K562 (cell line): ENCODE data around the gene NDUFV2. TPM values are rescaled to one million over a fixed set of nuclear protein-coding genes. Genes with fewer than 3 reads are reported as not detected.

Experiments used
- BRD9 ChIP-seq: fragments of 450-650 bp; IDR thresholded peaks from 2 replicates; pipeline ENCODE4 v1.6.1; 2018; ENCODE audit warnings: low read depth; ENCODE audit not compliant: partially characterized antibody
- BRF1 ChIP-seq: IDR thresholded peaks from 3 replicates; pipeline ENCODE4 v1.6.1; 2011; ENCODE audit warnings: borderline replicate concordance, mild to moderate bottlenecking; ENCODE audit not compliant: insufficient read length; ENCODE audit errors: extremely low read depth
- CTCF ChIP-seq, 3 experiments: IDR thresholded peaks in 2 of 3; conservative IDR thresholded peaks in 1 of 3; 2 replicates each; pipeline ENCODE4 v1.5.1; 2011 to 2012; ENCODE audit warnings: low read length in 3 of 3, mild to moderate bottlenecking in 3 of 3, control low read depth in 2 of 3, improper control_type of control experiment in 1 of 3, inconsistent platforms in 1 of 3, low read depth in 1 of 3, mixed read lengths in 1 of 3, moderate library complexity in 1 of 3; ENCODE audit not compliant: insufficient read depth in 2 of 3
- HDAC2 ChIP-seq: fragments of 450-650 bp; IDR thresholded peaks from 2 replicates; pipeline ENCODE4 v1.6.1; 2016; ENCODE audit warnings: mild to moderate bottlenecking
- ID3 ChIP-seq, 2 experiments: fragments of 250-450 bp in 1 of 2; fragments of 450-650 bp in 1 of 2; sonication (Bioruptor Pico) in 1 of 2; IDR thresholded peaks; 2 replicates each; pipeline versions ENCODE4 v1.6.1 to v1.8.0; 2016 to 2021; ENCODE audit warnings: mild to moderate bottlenecking in 2 of 2, moderate library complexity in 2 of 2, missing compliant biosample characterization in 1 of 2, missing genetic modification characterization in 1 of 2
- KDM1A ChIP-seq, 2 experiments: fragments of 450-650 bp; IDR thresholded peaks; 2 replicates each; pipeline ENCODE4 v1.6.1; 2016; ENCODE audit warnings: mild to moderate bottlenecking in 2 of 2
- MAZ ChIP-seq, 2 experiments: fragments of 450-650 bp in 1 of 2; sonication (generic) in 1 of 2; formaldehyde crosslinking; IDR thresholded peaks in 1 of 2; conservative IDR thresholded peaks in 1 of 2; 2 replicates each; pipeline versions ENCODE4 v1.4.0 to v1.5.0; 2020; ENCODE audit warnings: mild to moderate bottlenecking in 1 of 2, missing genetic modification reagents in 1 of 2
- RCOR1 ChIP-seq, 2 experiments: IDR thresholded peaks; 2 replicates each; pipeline ENCODE4 v1.6.1; 2012; ENCODE audit warnings: low read depth in 2 of 2, low read length in 2 of 2, borderline replicate concordance in 1 of 2, improper control_type of control experiment in 1 of 2
- SREBF2 ChIP-seq: sonication (generic); formaldehyde crosslinking; IDR thresholded peaks from 2 replicates; pipeline ENCODE4 v1.4.0; 2020; ENCODE audit warnings: mild to moderate bottlenecking, missing genetic modification reagents
- TEAD2 ChIP-seq: fragments of 450-650 bp; IDR thresholded peaks from 2 replicates; pipeline ENCODE4 v1.6.1; 2016; ENCODE audit warnings: missing genetic modification characterization, control low read depth, missing compliant biosample characterization
- THRA ChIP-seq: fragments of 450-650 bp; IDR thresholded peaks from 2 replicates; pipeline ENCODE4 v1.6.1; 2017; ENCODE audit warnings: mild to moderate bottlenecking, moderate library complexity
- TOE1 ChIP-seq, 2 experiments: fragments of 450-650 bp in 1 of 2; sonication (generic) in 1 of 2; formaldehyde crosslinking in 1 of 2; IDR thresholded peaks; 2 replicates each; pipeline versions ENCODE4 v1.7.1 to v1.8.0; 2016 to 2022; ENCODE audit warnings: borderline replicate concordance in 2 of 2, mild to moderate bottlenecking in 2 of 2, antibody characterized with exemption in 1 of 2, inconsistent platforms in 1 of 2, low read depth in 1 of 2, missing genetic modification reagents in 1 of 2, moderate library complexity in 1 of 2
- ZNF124 ChIP-seq: sonication (generic); formaldehyde crosslinking; IDR thresholded peaks from 2 replicates; pipeline ENCODE4 v1.8.1; 2022; ENCODE audit warnings: missing genetic modification reagents
- ZNF77 ChIP-seq: fragments of 250-450 bp; sonication (Bioruptor Pico); IDR thresholded peaks from 2 replicates; pipeline ENCODE4 v1.5.0; 2020
- ZNF778 ChIP-seq: fragments of 450-650 bp; formaldehyde crosslinking; IDR thresholded peaks from 2 replicates; pipeline ENCODE4 v1.4.0; 2020; ENCODE audit warnings: mild to moderate bottlenecking, moderate library complexity
- polyA plus RNA-seq, 8 experiments: library from polyadenylated mRNA; depleted of rRNA in 4 of 8; stranded (reverse) in 5 of 8; unstranded in 3 of 8; fragments of >200 nt; fragmentation: Nextera tagmentation in 2 of 8; fragmentation: Illumina TruSeq in 1 of 8; extraction: Ambion mirVana in 2 of 8; extraction: Trizol in 1 of 8; gene quantifications; 2 replicates each; pipeline versions ENCODE4 v1.2.1 to v1.2.3, GENCODE V29; 2011 to 2014; ENCODE audit warnings: inconsistent platforms in 1 of 8, missing spikeins in 1 of 8
- total RNA-seq, 7 experiments: library from RNA; depleted of rRNA in 6 of 7; stranded (reverse); fragments of >200 nt in 6 of 7; fragmentation: Illumina TruSeq in 2 of 7; extraction: Trizol in 2 of 7; gene quantifications; 2 replicates each; pipeline versions ENCODE4 v1.2.1 to v1.2.3, GENCODE V29; 2011 to 2021; ENCODE audit warnings: low replicate concordance in 1 of 7
- TF ChIP-seq, protein P1 (sequence below): fragments of 250-450 bp; sonication (Bioruptor Pico); IDR thresholded peaks from 2 replicates; pipeline ENCODE4 v1.6.1; 2021; ENCODE audit warnings: mild to moderate bottlenecking
- TF ChIP-seq, protein P2 (sequence below): fragments of 450-650 bp; IDR thresholded peaks from 2 replicates; pipeline ENCODE4 v1.7.1; 2018; ENCODE audit warnings: mild to moderate bottlenecking, low read depth; ENCODE audit not compliant: partially characterized antibody
- TF ChIP-seq, protein P3 (sequence below): sonication (generic); IDR thresholded peaks from 2 replicates; pipeline ENCODE4 v1.6.1; 2016

NDUFV2 gene
- total and polyA plus RNA-seq, 9 of the 15 experiments (the other 6 are each of a cell fraction or from before 2014, with no cell fraction given) = 213 to 550 (median 384) TPM

DNA sequence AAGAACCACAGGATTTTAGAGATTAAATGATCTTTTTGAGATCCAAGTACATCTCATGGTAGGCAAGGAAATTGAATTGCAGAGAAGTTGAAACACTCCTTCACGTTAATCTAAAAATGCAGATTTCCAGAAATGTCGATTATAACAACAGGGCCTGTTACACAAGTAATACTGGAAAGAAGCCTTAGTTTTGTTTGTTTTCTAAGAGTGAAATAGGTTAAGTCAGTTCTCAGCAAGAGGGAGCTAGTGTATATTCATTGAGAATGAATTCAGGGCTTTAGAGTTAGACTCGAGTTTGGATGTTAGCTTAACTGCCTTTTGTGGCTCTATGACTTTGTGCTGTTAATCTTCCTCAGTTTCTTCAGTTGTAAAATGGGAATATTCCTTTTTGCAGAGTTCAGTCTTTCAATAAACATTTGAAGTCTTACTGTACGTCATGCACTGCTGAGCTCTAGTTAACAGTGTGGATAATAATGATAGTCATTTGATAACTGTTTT lies 926 bp downstream of the NDUFV2 start (continued):
- TF ChIP-seq CTCF (IDR thresholded peaks at IDR 0.05 in 2 of 3, conservative IDR thresholded peaks at IDR 0.05 in 1 of 3; ENCODE audit: insufficient read depth in 2 of 3, low read depth in 1 of 3, low read length in 3 of 3) (peak in 1 of 3 experiments; percentile 42; a peak in 2 of 6 replicates), KDM1A (IDR thresholded peaks at IDR 0.05) (peak in 1 of 2 experiments; percentile 34; a peak in 1 of 4 replicates), RCOR1 (IDR thresholded peaks at IDR 0.05; ENCODE audit: borderline replicate concordance in 1 of 2, low read depth in 2 of 2, low read length in 2 of 2) (0 out of 4 replicates have a peak, but pooled peaks of 1 of the 2 experiments have one; percentile 17), ID3 (CRISPR knock-in tag; IDR thresholded peaks at IDR 0.05) (no peak), ID3 (tag; IDR thresholded peaks at IDR 0.05) (no peak), BRF1 (no peak), HDAC2 (0 out of 2 replicates have a peak, but pooled peaks have one; percentile 45), TEAD2 (tag) (no peak), SREBF2 (CRISPR knock-in tag) (no peak), MAZ (CRISPR knock-in tag; conservative IDR thresholded peaks at IDR 0.05 in 1 of 2, IDR thresholded peaks at IDR 0.05 in 1 of 2) (no peak), ZNF124 (CRISPR knock-in tag) (no peak), ZNF778 (CRISPR knock-in tag) (no peak), ZNF77 (CRISPR knock-in tag) (0 out of 2 replicates have a peak, but pooled peaks have one; percentile 22), BRD9 (peak; percentile 67), THRA (no peak), TOE1 (IDR thresholded peaks at IDR 0.05; ENCODE audit: borderline replicate concordance) (no peak), TOE1 (CRISPR knock-in tag; IDR thresholded peaks at IDR 0.05; ENCODE audit: borderline replicate concordance, low read depth) (no peak)
- TF ChIP-seq, protein P1, sequence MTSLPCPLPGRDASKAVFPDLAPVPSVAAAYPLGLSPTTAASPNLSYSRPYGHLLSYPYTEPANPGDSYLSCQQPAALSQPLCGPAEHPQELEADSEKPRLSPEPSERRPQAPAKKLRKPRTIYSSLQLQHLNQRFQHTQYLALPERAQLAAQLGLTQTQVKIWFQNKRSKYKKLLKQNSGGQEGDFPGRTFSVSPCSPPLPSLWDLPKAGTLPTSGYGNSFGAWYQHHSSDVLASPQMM (CRISPR knock-in tag) = no peak
- TF ChIP-seq, protein P2, sequence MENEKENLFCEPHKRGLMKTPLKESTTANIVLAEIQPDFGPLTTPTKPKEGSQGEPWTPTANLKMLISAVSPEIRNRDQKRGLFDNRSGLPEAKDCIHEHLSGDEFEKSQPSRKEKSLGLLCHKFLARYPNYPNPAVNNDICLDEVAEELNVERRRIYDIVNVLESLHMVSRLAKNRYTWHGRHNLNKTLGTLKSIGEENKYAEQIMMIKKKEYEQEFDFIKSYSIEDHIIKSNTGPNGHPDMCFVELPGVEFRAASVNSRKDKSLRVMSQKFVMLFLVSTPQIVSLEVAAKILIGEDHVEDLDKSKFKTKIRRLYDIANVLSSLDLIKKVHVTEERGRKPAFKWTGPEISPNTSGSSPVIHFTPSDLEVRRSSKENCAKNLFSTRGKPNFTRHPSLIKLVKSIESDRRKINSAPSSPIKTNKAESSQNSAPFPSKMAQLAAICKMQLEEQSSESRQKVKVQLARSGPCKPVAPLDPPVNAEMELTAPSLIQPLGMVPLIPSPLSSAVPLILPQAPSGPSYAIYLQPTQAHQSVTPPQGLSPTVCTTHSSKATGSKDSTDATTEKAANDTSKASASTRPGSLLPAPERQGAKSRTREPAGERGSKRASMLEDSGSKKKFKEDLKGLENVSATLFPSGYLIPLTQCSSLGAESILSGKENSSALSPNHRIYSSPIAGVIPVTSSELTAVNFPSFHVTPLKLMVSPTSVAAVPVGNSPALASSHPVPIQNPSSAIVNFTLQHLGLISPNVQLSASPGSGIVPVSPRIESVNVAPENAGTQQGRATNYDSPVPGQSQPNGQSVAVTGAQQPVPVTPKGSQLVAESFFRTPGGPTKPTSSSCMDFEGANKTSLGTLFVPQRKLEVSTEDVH = no peak
- TF ChIP-seq, protein P3, sequence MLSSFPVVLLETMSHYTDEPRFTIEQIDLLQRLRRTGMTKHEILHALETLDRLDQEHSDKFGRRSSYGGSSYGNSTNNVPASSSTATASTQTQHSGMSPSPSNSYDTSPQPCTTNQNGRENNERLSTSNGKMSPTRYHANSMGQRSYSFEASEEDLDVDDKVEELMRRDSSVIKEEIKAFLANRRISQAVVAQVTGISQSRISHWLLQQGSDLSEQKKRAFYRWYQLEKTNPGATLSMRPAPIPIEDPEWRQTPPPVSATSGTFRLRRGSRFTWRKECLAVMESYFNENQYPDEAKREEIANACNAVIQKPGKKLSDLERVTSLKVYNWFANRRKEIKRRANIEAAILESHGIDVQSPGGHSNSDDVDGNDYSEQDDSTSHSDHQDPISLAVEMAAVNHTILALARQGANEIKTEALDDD = peak; percentile 71; the same call in 1 of the 2 replicates
